ENCODE results near the gene EN1. TPM values are rescaled to one million over a fixed set of nuclear protein-coding genes. Genes with fewer than 3 reads are reported as not detected.

Gene EN1
- total RNA-seq, 1 experiment from 2014 or later = 0.27 TPM

DNA sequence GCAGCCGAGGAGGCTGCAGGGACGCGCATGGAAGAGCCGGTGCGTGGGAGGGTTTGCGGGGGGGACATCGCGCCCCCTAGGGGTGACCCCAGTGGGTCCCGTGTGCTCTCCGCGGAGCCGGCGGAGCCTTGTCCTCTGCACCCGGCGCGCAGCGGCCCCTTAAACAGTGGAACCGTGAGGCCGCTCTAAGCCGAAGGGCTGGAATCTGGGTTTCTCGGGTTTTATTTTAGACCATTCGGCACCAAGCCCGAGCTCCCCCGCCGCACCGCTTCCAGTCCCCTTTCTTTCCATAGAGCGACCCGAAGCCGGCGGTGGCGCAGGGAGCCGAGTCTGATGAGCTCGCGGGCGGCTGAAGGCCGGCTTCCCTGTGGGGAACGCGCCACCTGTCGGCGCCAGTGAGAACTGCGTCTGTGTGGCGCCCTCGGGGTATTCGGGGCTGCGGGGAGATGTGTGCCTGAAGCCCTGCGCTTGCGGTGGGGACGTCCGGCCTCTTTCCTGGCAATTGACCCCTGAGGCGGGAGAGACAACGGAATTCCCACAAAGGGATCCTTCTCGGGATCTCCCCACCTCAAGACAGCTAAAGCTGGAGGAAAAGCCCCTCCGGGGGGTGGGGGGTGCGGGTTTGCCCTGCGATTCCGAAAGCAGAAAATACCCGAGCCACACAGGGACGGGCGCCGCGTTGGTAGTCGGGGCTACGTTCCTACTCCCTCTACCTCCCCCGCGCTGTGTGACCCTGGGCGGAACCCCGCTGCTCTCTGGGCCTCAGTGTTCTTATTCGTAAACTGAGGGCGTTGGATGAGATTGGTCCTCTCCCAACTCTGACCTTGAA lies 8.2 kb upstream of the EN1 start:
- peak; percentile 65 for DNase-seq (ENCODE audit: low read depth)

- DNase-seq (ENCODE audit: low read depth) = no peak
These were observed 7.3 kb upstream of the EN1 start for GRCh38 chr2:118854507-118855345.

DNA sequence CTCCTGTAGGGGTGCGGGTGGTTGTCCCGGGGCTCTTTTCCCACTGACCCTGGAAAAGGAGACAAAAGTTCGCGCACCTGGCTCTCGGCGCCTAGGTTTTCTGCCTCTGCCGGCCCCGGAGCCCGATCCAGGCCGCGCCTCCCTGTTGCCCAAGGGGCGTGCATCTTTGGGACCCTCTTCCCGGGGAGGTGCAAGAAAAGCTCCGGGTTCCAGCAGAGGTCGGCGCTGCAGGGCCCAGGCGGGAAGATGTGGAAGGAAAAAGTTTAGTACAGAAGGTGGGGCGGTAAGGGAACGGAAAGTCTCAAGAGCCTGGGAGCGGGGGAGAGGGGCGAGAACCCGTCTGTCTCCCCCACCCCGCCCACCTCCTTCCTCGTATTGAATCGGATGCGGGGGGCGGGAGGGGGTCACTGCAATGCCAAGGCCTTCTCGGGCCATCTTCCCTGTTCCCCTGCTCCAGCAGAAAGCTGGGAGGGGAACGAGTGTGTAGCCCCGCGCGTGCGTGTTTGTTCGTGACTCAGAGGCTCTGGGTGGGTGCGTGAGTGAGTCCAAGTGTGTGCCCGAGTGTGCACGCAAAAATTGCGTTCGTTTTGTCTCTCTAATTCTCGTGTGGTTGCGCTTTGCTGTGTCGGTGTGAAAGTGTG lies 6.3 kb upstream of the EN1 start:
- no peak for DNase-seq (ENCODE audit: low read depth)

- DNase-seq (ENCODE audit: low read depth) = no peak
These were observed 5.7 kb upstream of the EN1 start for GRCh38 chr2:118853129-118853640.

GRCh38 chr2:118852605-118853128 lies 5.2 kb upstream of the EN1 start:
- DNase-seq (ENCODE audit: low read depth) = no peak

- no peak for DNase-seq (ENCODE audit: low read depth)
These were observed 4.2 kb upstream of the EN1 start for GRCh38 chr2:118851650-118852049.

DNA sequence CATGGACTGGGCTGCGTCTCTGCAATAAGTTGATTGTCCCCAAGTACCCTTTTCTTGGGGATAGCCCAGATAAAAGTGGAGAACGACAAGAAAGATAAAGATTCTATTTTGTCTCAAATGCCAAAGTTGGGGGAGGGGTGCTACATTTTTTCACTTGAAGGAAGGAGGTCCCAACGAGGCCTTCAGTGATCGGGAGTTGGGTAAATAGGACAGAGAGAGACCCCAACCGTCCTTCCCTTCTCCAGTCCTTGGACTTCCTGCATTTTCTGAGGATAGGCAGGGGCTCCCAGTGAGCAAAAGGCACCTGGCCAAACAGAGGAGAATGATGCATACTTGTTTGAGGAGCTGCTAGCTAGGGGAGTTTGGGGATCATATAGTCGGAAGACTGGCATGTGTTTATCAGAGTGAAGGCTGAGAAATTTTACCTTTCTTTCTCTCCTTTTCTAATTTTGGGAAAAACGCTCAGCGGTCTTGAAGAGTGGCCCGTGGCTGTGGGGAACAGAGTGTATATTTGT lies 3.5 kb upstream of the EN1 start:
- DNase-seq (ENCODE audit: low read depth) = no peak

DNA sequence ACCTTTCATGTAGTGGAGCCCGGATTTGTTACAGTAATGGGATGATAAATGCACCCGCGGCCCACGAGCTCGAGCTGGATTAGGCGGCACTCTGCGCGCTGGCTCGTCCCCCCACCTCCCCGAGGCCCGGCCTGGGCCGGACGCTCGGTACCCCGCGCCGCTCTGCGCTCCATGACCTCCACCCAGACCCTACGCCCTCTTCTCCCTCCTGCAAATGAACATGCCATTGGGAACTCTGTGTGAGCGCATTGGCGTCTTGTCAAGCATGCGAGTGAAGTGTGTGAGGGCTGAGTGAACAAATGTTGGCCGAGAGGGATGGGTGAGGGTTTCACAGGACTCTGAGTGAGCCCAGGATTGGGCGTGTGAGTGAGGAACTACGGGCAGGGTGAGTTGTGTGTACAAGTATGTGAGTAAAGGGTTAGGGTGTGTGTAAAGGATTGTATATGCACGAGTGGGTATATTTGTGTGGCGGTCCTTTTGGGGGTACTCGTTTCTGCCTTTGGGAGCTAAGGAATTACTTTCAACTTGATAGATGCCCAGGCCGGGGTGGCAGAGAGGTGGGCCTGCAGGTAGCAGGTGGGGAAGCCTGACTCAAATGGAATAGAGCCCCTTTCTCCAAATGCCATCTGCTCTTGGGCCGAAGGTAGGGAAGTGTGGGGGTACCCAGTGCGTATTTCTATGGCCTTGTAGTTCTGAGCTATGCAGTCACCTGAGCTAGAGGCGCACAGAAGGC lies 2.9 kb upstream of the EN1 start:
- no peak for DNase-seq (ENCODE audit: low read depth)

DNA sequence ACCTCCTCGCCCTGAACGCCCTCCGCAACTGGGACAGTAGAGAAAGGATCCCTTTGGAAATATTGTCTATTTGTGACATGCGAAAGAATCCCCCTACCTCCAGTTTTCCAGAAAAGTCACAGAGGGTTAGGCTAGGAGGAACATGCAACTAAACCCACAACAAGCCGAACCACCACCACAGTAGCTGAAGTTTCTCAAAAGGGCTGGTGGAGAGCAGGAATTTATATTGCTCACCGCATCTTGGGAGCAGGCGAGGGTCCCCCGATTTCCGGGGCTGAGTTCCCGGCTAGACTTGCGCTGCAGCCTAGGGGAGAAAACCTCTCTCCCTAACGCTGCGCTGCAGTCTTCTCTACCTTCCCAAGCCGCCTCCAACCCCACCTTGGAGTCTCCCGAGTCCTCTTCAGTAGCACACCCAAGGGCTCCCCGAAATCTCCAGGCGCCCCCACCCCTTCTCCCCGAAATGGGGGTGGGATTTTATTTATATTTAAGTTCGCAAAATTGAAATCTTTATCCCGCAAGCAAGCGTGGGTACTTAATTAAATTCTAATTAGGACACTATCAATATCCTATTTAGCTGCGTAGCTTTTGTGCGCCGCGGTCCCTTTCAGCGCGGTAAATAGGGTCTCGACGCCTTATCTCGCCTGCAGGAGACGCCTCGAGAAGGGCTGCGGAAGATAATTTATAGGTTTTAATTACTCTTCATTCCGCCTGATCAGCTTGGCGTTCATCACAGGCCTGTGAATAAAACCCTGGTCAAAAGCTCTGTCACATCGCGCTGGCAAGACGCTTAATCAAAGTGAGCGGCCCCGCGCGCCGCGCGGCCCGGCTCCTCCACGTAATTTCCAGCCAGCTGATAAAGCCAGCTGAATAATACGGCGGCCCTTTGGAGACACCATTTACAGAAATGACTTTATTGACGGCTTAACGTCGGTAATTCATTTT lies 2.0 kb upstream of the EN1 start:
- DNase-seq (ENCODE audit: low read depth) = no peak

DNA sequence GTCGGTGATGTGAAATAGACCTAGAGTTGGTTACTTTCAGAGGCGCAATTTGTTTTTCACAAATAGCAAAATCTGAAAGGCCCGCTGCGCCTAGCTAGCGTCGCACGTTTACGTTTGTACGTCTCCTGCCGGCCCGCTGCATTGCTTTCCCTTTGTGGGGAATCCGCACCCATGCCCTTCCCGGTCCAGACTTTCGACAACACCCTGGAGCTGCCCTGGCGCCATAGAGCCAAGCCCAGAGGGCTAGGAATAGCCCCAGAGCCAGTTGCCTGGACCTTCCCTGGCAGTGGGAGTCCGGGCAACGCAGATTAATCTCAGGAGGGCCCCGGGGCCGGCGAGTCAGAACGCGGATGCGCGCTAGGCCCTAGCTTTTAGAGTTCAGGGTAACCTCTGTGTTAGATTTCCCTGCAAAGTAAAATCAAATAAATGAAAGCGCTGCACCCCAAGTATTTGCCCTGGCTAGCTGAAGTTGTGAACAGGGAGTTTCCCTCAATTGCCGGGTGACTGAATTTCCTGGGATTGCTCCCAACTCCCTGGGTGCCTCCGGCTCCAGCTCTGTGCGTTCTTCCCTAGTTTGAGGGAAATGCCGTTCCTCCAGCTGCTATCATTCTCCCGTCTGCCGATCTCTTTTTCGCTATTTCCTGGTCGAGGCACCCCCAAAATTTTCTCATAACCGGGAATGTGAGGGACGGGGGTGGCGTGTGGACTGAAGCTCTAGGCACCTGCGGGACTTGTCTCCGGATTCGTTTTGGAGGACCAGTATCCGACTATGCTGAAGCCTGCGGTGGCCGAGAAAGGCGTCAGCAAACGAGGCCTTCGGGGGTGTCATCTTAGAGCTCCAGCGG lies 1.2 kb upstream of the EN1 start:
- no peak for DNase-seq (ENCODE audit: low read depth)

DNA sequence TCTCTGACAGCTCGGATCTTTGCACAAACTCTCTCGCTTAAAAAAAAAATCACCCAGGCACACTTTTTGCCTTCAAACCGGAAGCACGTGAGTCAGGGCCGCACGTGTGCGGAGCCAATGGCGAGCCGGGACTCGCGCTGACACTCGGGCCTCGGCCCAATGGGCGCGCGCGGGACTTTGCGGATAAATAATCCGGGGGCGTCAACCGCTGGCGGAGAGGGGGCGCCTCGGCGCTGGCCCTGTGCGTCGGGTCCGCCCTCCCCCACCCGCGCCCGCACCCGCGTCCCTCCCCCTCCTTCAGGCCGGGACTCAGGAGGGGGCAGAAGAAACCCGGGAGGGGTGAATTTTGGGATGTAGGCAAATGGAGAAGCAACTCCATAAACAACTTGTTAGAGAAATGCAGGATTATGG lies 319 bp upstream of the EN1 start:
- DNase-seq (ENCODE audit: low read depth) = peak; percentile 81

- peak; percentile 15 for DNase-seq (ENCODE audit: low read depth)
These were observed 951 bp downstream of the EN1 start for GRCh38 chr2:118846442-118846952.

DNA sequence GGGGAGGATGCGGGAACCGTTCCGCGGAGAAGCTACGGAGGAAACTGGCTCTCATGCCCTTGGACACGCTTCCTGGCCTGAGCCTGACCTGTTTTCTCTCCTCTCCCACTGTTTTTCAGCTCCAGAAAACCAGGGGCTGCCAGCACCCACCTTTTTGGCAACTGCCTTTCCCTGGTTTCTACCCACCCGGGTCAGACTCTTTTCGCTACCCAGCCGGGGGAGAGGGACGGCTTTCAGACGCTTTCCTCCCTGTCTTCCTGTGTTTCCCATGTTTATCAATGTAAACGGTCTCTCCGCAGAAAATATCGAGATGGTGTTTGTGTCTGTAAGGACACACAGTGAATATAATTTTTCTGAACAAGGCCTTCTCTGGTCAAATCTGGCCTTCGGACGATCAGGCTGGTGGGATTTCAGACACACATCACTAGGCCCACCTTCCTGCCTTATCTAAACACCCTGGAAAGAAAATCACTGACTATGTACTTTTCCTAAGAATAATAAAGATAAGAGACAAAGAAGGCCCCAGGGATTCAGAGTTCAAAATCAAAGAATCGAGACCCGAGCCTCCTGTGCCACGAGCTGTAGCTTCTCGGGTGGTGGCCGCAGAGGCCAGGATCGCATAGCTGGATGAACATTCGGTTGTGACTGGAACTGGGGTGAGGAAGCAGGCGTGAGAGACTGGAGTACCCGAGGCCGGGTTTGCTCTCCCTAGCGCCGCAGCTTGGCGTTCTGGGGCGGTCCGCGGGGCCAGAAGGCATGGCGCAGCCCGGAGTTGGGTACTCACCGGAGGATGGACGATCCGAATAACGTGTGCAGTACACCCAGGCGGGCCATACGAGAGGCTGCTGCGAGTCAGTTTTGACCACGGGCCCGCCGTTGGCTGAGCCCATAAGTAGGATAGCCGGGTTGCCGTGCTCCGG lies 1.7 kb downstream of the EN1 start:
- no peak for DNase-seq (ENCODE audit: low read depth)

DNA sequence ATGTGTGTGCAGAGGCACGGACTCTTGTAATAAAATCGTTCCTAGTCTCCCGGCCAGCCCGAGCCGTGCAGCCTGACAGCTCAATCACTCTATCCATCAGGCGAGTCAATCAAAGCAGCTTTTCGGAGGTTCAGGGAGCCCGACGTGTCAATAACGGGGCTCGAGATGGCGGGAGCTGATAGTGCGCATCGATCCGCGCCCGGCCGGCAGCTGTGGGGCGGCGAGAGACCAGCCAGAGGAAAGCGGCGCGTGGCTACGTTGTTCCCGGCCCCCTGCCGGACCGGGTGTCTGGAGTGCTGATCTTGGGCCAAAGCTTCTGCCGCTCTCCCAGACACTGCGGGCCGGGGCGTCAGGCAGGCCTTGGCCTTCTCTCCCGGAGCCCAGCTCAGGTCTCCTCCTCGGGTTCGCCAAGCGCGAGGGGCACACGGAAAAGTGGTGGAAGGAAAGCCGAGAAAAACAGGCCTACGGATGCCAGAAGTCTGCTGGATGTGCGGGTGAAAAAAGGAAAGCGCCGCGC lies 2.4 kb downstream of the EN1 start:
- no peak for DNase-seq (ENCODE audit: low read depth)

GRCh38 chr2:118844261-118845004 lies 3.0 kb downstream of the EN1 start:
- no peak for DNase-seq (ENCODE audit: low read depth)

- no peak for DNase-seq (ENCODE audit: low read depth)
These were observed 3.8 kb downstream of the EN1 start for GRCh38 chr2:118843483-118844132.

All from M059J (cell line).